Ishikawa (cell line): ENCODE measurements around the gene COL2A1.

Experiments used
- CEBPB ChIP-seq: IDR thresholded peaks from 2 replicates; pipeline ENCODE4 v1.6.1; 2012
- CREB1 ChIP-seq: IDR thresholded peaks from 2 replicates; pipeline ENCODE4 v1.6.1; 2012; ENCODE audit warnings: low read depth
- EGR1 ChIP-seq: IDR thresholded peaks from 2 replicates; pipeline ENCODE4 v1.6.1; 2012
- EP300 ChIP-seq: IDR thresholded peaks from 2 replicates; pipeline ENCODE4 v1.6.1; 2012; ENCODE audit warnings: borderline replicate concordance
- FOXM1 ChIP-seq: IDR thresholded peaks from 2 replicates; pipeline ENCODE4 v1.6.1; 2012; ENCODE audit warnings: low read depth, borderline replicate concordance
- RAD21 ChIP-seq: IDR thresholded peaks from 2 replicates; pipeline ENCODE4 v1.6.1; 2012; ENCODE audit warnings: low read depth
- REST ChIP-seq: IDR thresholded peaks from 2 replicates; pipeline ENCODE4 v1.6.1; 2012; ENCODE audit warnings: low read depth, mild to moderate bottlenecking
- TAF1 ChIP-seq: IDR thresholded peaks from 2 replicates; pipeline ENCODE4 v1.6.1; 2012; ENCODE audit warnings: low read depth, mild to moderate bottlenecking
- ZBTB7A ChIP-seq: IDR thresholded peaks from 2 replicates; pipeline ENCODE4 v1.6.1; 2012; ENCODE audit warnings: low read depth

- TF ChIP-seq TAF1 (no peak), RAD21 (no peak), EP300 (no peak), EGR1 (no peak), FOXM1 (no peak), CEBPB (no peak), REST (no peak), ZBTB7A (no peak), CREB1 (no peak)
Measured at GRCh38 chr12:48051681-48052080, 47.4 kb upstream of the COL2A1 start.
